Fibroblast of lung (primary cell): ENCODE results near the gene SUMO2. TPM values are rescaled to one million over a fixed set of nuclear protein-coding genes. Genes with fewer than 3 reads are reported as not detected.
"Not testable (repeated sequence)": the region's sequence is repeated elsewhere in the genome, so short reads cannot be mapped to it uniquely, and the experiment has no call there.

ENCODE experiments used
- DNase-seq, 2 donors: peaks; one replicate each; pipeline versions ENCODE4 v3.0.0 to v3.0.0-alpha.2; 2010; ENCODE audit warnings: low read depth in 2 of 2
- H2AFZ ChIP-seq: 2 replicates; pipeline ENCODE4 v1.5.1; 2012; ENCODE audit warnings: low read length, control low read depth, inconsistent platforms
- H3K27ac ChIP-seq: 2 replicates; pipeline ENCODE4 v1.5.1; 2011; ENCODE audit warnings: low read length, control low read depth; ENCODE audit not compliant: insufficient read depth
- H3K27me3 ChIP-seq: 2 replicates; pipeline ENCODE4 v1.5.1; 2011; ENCODE audit warnings: mild to moderate bottlenecking, low read length; ENCODE audit not compliant: control insufficient read depth, insufficient read depth
- H3K36me3 ChIP-seq: 2 replicates; pipeline ENCODE4 v1.5.1; 2011; ENCODE audit warnings: low read length; ENCODE audit not compliant: control insufficient read depth, insufficient read depth
- H3K4me1 ChIP-seq: 2 replicates; pipeline ENCODE4 v1.5.1; 2011; ENCODE audit warnings: low read length; ENCODE audit not compliant: control insufficient read depth, insufficient read depth; ENCODE audit errors: extremely low read depth
- H3K4me2 ChIP-seq: 2 replicates; pipeline ENCODE4 v1.5.1; 2011; ENCODE audit warnings: low read length, control low read depth; ENCODE audit not compliant: insufficient read depth; ENCODE audit errors: extremely low read depth
- H3K4me3 ChIP-seq, 4 experiments: fragments of 200-600 bp in 1 of 4; sonication (generic) in 1 of 4; replicated peaks in 1 of 4; 2 replicates each; pipeline ENCODE4 v1.5.1; 2011 to 2016; ENCODE audit warnings: low read length in 4 of 4, low read depth in 3 of 4, mild to moderate bottlenecking in 3 of 4, control low read depth in 2 of 4, inconsistent platforms in 1 of 4, mixed read lengths in 1 of 4; ENCODE audit not compliant: insufficient read depth in 1 of 4; ENCODE audit errors: control extremely low read depth in 1 of 4
- H3K79me2 ChIP-seq: 2 replicates; pipeline ENCODE4 v1.5.1; 2012; ENCODE audit warnings: mild to moderate bottlenecking, low read length, inconsistent platforms; ENCODE audit not compliant: control insufficient read depth, insufficient read depth
- H3K9ac ChIP-seq: 2 replicates; pipeline ENCODE4 v1.5.1; 2011; ENCODE audit warnings: mild to moderate bottlenecking, low read length, control low read depth; ENCODE audit not compliant: insufficient read depth
- H3K9me3 ChIP-seq: 2 replicates; pipeline ENCODE4 v1.5.1; 2012; ENCODE audit warnings: low read depth, low read length; ENCODE audit not compliant: control insufficient read depth, insufficient read depth
- H4K20me1 ChIP-seq: 2 replicates; pipeline ENCODE4 v1.5.1; 2011; ENCODE audit warnings: low read length; ENCODE audit not compliant: control insufficient read depth, insufficient read depth; ENCODE audit errors: extremely low read depth
- CTCF ChIP-seq, 2 donors: IDR thresholded peaks in 1 of 2; conservative IDR thresholded peaks in 1 of 2; 1 replicate in 1 of 2; 2 replicates in 1 of 2; pipeline ENCODE4 v1.5.1; 2011 to 2012; ENCODE audit warnings: low read length in 2 of 2, control low read depth in 1 of 2, inconsistent platforms in 1 of 2, low read depth in 1 of 2, mild to moderate bottlenecking in 1 of 2
- EZH2 ChIP-seq: IDR thresholded peaks from 2 replicates; pipeline ENCODE4 v1.5.1; 2012; ENCODE audit warnings: low read length, control low read depth, mild to moderate bottlenecking; ENCODE audit errors: missing control alignments
- polyA plus RNA-seq, 2 donors: library from polyadenylated mRNA; depleted of rRNA in 1 of 2; stranded (reverse) in 1 of 2; unstranded in 1 of 2; fragments of >200 nt; gene quantifications; 2 replicates each; pipeline ENCODE4 v1.2.1, GENCODE V29; 2011 to 2012; ENCODE audit warnings: missing spikeins in 1 of 2
- total RNA-seq: library from RNA; depleted of rRNA; stranded (reverse); fragments of >200 nt; gene quantifications from 2 replicates; pipeline ENCODE4 v1.2.1, GENCODE V29; 2014

SUMO2 gene
- total and polyA plus RNA-seq, 2 donors (not counting 1 experiment from before 2014, with no cell fraction given), result 122 to 191 TPM

- H3K4me1 ChIP-seq, result no peaks in the 10 kb centered on the region
- no peaks in the 10 kb centered on the region for H3K79me2 ChIP-seq
Observed at GRCh38 chr17:75142236-75142971, 40.4 kb downstream of the SUMO2 start.

GRCh38 chr17:75138519-75138918 is 44.2 kb downstream of the SUMO2 start:
- Histone ChIP-seq H3K9me3 (no peaks in the 10 kb centered on the region), H3K4me2 (no peak overlapping the region), H3K4me1 (no peaks in the 10 kb centered on the region), H3K4me3 (no peak overlapping the region), H3K27ac (no peak overlapping the region), H3K79me2 (no peaks in the 10 kb centered on the region), H3K36me3 (peaks cover 3% of the 10 kb centered on the region), H3K9ac (no peak overlapping the region), H3K27me3 (no peaks in the 10 kb centered on the region), H4K20me1 (no peaks in the 10 kb centered on the region), H2AFZ (no peak overlapping the region)
- TF ChIP-seq EZH2, result no peak
- no peak for TF ChIP-seq CTCF (conservative IDR thresholded peaks at IDR 0.05 in 1 of 2, IDR thresholded peaks at IDR 0.05 in 1 of 2; ENCODE audit: low read depth in 1 of 2, low read length in 2 of 2)
- no peak for DNase-seq

More at GRCh38 chr17:75142236-75142971, 40.4 kb downstream of the SUMO2 start:
- Histone ChIP-seq H3K9ac (no peak overlapping the region), H3K9me3 (no peaks in the 10 kb centered on the region), H4K20me1 (no peaks in the 10 kb centered on the region), H2AFZ (no peak overlapping the region), H3K36me3 (peaks cover 7% of the 10 kb centered on the region), H3K4me2 (no peak overlapping the region), H3K27me3 (no peaks in the 10 kb centered on the region), H3K4me3 (no peak overlapping the region), H3K27ac (no peak overlapping the region)
- no peak for DNase-seq
- TF ChIP-seq EZH2 (no peak), CTCF (conservative IDR thresholded peaks at IDR 0.05 in 1 of 2, IDR thresholded peaks at IDR 0.05 in 1 of 2; ENCODE audit: low read depth in 1 of 2, low read length in 2 of 2) (no peak)

- not testable (repeated sequence) for H3K9me3 ChIP-seq, H3K4me1 ChIP-seq, H3K36me3 ChIP-seq, H3K79me2 ChIP-seq, DNase-seq, H2AFZ ChIP-seq, H4K20me1 ChIP-seq, H3K4me2 ChIP-seq, H3K27ac ChIP-seq, H3K27me3 ChIP-seq, H3K4me3 ChIP-seq, H3K9ac ChIP-seq
Observed at GRCh38 chr17:75137762-75138161, 45.0 kb downstream of the SUMO2 start.
